Stromal cell of bone marrow (primary cell): Measurements from ENCODE around the gene ZEB2.

Source experiments
- DNase-seq: peaks from one replicate; pipeline ENCODE4 v3.0.0-alpha.2; 2012; ENCODE audit warnings: low read depth

ZEB2 gene

DNA sequence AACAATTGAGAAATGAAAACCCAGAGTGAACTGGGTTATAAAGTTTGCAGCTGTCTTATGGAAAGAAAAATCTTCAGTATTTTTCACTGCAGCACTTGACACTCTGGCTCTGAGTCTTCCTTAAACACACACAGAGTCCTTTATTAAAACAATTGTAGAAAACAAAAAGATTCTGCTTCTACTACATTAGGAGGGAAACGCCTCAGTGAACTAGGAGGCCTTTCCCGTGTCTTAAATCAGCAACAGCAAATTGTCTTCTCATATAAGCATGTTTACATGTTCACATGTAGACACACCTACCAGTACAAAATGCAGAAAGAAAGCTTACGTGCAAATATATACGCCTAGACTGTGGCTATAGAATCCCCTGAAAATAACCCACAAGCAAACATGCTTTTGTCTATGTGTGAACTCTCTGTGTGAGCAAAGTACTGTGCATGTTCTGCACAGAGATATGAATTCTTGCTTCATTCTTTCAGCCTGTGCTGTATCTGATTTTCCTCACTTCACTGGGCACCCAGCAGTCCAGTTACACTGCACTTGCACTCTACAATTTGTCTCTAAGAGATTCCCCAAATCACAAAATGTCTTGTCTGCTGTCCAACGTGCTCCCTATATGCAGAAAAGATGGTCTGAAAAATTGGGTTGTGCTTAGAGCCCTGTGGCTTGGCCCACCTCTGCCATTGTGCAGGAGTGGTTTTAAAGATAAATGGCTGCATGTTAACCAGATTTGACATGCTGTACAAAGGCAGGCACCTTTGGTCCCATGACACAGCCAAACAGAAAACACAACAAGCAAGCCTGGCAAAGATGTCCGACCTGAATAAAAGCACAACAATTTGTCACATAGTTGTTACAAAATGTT is 24.5 kb downstream of the ZEB2 start:
- DNase-seq = no peak

DNA sequence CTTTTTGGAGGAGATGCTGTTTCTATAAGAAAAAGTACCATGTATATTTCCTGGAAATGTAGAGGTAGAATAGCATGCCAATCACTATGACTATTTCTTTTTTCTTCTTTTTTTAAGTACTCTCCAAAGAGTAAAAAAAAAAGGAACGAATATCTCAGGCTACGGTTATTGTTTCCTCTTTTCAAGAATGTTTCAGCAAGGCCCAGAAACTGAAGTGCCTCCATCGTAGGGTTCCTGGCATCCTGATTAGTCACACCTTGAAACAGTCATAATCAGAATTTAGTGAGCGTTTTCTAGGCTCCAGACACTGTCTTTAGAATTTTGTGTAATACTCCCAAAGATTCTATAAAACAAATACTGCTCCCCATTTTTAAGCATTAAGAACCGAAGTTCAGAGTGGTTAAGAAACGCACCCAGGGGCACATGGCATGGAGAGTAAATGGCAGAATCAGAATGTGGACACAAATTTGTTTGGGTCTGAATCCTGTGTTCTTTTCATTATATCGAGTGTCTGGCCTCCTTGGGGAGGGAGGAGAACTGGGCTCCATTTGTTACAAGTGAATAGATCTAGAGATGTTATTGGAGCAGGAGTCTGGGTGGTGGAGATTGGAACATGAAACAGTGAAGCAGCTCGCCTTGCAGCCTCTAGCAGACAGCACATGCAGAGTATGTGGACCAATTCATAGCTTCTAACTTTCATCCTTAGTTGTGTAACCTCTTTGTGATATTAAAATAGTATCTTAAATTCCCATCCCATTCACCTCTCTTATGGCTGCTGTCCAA is 26.7 kb downstream of the ZEB2 start:
- DNase-seq = no peak

DNA sequence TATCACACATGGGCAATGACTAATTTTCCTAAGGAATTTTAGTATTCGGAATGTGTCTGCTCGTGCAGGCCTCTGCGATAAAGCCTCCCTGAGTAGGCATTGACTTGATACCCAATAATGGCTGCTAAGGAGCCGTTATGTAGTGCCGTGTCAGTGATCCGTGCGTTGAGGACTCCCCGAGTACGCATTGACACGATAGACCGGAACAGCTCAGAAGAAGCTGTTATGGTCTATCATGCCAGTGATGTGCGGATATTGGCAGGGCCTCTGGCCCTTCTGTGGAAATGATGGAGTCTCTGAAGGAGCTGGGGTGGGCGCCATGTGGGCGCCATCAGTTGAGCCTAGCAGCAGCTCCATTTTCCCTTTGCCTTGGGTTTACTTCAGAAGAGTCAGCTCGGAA is 29.1 kb downstream of the ZEB2 start:
- DNase-seq = no peak

DNA sequence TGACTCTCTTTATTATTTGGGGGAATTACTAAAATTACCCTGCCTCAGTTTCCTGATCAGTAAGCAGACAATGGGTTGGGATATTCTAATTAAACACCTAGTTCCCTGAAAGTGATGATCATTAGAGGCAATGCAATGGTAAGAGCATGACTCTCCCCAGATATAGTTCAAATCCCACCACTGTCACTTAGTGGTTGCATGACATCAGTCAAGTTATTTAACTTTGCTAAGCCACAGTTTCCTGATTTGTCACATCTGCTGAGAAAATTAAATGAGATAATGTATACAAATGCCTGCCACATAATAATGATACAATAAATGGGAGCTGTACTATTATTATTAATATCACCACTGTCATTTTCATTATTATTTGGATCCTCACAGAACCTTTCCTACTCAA is 29.9 kb downstream of the ZEB2 start:
- no peak for DNase-seq

- DNase-seq = no peak
These were observed 30.5 kb downstream of the ZEB2 start for GRCh38 chr2:144489315-144489916.

DNA sequence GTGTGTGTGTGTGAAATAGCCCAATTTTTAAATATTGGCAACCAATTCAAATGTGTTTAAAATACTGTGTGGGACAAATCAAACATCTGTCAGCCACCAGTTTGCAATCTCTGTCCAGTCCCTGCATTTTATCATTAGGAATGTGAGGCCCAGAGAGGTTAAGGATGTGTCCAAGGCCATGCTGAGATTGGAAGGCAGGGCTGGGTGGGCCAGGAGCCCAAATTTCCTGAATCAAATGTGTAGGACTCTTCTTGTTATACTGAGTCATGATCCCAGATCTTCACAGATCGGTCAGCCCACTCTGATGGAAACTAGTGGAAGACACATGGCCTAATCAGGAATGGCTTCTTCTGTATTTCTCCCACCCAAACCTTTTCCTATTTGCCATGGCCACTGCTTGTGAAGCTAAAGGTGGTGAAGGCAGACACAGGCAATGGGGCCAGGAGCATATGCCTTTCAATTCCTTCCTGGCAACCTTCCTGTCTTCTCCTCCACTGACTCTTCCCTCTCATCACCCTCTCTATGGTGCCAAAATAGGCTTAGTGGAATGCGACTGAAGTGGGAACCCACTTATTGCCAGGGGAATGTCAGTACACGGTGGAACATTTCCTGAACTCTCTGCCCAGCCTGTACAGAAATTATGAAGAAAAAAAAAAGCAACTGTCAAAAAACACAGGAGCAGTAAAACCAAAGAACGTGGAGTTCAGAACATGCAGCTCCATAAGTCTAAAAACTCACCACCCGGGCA is 35.5 kb downstream of the ZEB2 start:
- no peak for DNase-seq

DNA sequence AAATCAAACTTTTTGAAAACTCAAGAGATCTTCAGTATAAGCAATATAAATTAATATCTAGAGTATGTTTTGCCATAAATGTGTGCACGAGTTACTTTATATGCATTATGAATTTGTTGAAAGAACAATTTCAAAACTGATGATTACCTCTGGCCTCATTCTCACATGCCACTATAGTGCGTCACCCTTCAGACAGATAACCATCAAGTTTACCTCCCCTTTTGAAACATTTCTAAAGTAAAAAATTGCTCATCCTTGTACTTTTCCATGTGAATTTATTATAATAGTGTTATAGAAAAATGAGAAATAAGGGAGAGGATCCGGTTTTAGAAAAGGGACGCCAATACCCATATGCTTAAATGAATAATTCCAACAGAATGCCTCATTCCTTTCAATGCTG is 38.3 kb downstream of the ZEB2 start:
- no peak for DNase-seq

- DNase-seq = no peak
These were observed 38.8 kb downstream of the ZEB2 start for GRCh38 chr2:144481109-144481508.

DNA sequence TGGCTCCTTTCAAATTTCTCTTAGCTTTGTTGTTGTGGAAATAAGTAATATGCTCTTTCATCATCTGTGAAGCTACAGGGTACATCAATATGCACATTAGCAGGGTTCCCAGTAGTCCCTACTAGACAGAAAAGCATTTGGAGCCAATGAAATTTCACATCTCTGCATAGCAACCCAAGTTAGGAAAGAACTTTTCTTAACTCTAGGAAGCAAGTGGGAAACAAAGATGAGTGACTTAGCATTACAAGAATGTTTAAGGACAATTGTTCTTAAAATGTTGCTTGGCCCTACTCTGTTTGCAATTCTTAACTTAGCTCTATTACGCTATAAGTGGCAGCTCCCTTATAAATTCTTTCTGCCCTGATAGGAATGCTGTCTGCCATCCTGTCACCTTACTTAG is 39.6 kb downstream of the ZEB2 start:
- DNase-seq = no peak

- no peak for DNase-seq
These were observed 40.3 kb downstream of the ZEB2 start for GRCh38 chr2:144479659-144480058.

- DNase-seq = no peak
These were observed 40.8 kb downstream of the ZEB2 start for GRCh38 chr2:144479138-144479537.

GRCh38 chr2:144477957-144478311 is 42.0 kb downstream of the ZEB2 start:
- no peak for DNase-seq

GRCh38 chr2:144477281-144477956 is 42.5 kb downstream of the ZEB2 start:
- no peak for DNase-seq

- no peak for DNase-seq
These were observed 43.2 kb downstream of the ZEB2 start for GRCh38 chr2:144476682-144477081.

GRCh38 chr2:144475569-144476275 is 44.2 kb downstream of the ZEB2 start:
- no peak for DNase-seq

- no peak for DNase-seq
These were observed 44.9 kb downstream of the ZEB2 start for GRCh38 chr2:144475044-144475443.

- no peak for DNase-seq
These were observed 45.9 kb downstream of the ZEB2 start for GRCh38 chr2:144474017-144474416.

DNA sequence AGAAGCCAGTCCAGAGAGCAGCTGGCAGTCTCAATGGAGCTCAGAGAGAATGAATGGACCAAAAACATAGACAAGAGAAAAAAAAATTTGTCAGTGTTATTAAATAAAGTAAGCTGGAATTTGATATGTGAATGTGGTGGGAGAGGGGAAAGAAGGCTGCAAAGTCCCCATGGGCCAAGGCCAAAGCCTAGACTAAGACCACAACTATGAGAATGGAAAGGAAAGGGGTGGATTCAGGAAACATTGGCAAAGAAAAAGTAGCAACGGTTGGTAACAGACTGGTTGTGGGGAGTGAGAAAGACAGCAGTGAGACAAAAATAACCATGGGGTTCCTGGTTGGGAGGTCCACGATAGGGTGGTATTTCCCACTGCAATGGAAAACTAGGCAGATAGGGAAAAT is 47.0 kb downstream of the ZEB2 start:
- DNase-seq = peak; percentile 43

GRCh38 chr2:144472046-144472412 is 47.9 kb downstream of the ZEB2 start:
- DNase-seq = no peak

GRCh38 chr2:144471305-144472045 is 48.4 kb downstream of the ZEB2 start:
- DNase-seq = no peak
